ENCODE measurements around the gene CEACAM19. TPM values are rescaled to one million over a fixed set of nuclear protein-coding genes. Genes with fewer than 3 reads are reported as not detected.

Gene CEACAM19
- total and polyA plus RNA-seq, 2 of the 8 experiments (the other 6 are each of a cell fraction or from before 2014, with no cell fraction given), result 3.1 to 3.4 TPM

DNA sequence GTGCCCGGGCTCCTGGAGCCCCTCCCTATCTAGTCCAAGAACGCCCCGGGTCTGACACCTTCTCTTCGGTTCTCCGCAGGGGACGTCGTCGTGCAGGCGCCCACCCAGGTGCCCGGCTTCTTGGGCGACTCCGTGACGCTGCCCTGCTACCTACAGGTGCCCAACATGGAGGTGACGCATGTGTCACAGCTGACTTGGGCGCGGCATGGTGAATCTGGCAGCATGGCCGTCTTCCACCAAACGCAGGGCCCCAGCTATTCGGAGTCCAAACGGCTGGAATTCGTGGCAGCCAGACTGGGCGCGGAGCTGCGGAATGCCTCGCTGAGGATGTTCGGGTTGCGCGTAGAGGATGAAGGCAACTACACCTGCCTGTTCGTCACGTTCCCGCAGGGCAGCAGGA lies 24.1 kb upstream of the CEACAM19 start:
- no peak overlapping the region for H2BK12ac ChIP-seq (ENCODE audit: low read depth, low read length)
- H2BK120ac ChIP-seq (replicated peaks; ENCODE audit: low read depth, low read length), result no peak overlapping the region
- 92% methylated on average over 15 of the region's 31 CpGs; no CpG with 5 or more reads in 1 of the 2 experiments for WGBS, 2 experiments (ENCODE audit: extremely low coverage in 1 of 2, insufficient coverage in 1 of 2, insufficient read length in 1 of 2, insufficient replicate concordance in 2 of 2, low coverage in 1 of 2, low lambda C conversion rate in 2 of 2, missing lambda C conversion rate in 1 of 2)
- H3K27me3 ChIP-seq (replicated peaks in 1 of 4; ENCODE audit: control insufficient read depth in 3 of 4, extremely low read depth in 1 of 4, insufficient read depth in 3 of 4, low read length in 3 of 4), result peaks cover 0 to 8% (median 6%) of the 10 kb centered on the region in 4 experiments; a peak in 6 of 7 replicates
- peaks cover 3% of the 10 kb centered on the region; the same call in 1 of the 2 replicates for H3K23me2 ChIP-seq (ENCODE audit: low read depth, low read length)
- TF ChIP-seq NRF1 (IDR thresholded peaks at IDR 0.05; ENCODE audit: low read depth, low read length) (no peak), KDM4A (IDR thresholded peaks at IDR 0.05; ENCODE audit: low read depth, low read length, severe bottlenecking) (no peak), GABPA (IDR thresholded peaks at IDR 0.05; ENCODE audit: borderline replicate concordance, insufficient read depth, low read length) (no peak), TCF12 (IDR thresholded peaks at IDR 0.05; ENCODE audit: low read depth, low read length) (no peak), TBP (IDR thresholded peaks at IDR 0.05; ENCODE audit: low read depth, low read length) (no peak), SP2 (IDR thresholded peaks at IDR 0.05; ENCODE audit: low read length) (no peak)
- TF ChIP-seq, protein P1, sequence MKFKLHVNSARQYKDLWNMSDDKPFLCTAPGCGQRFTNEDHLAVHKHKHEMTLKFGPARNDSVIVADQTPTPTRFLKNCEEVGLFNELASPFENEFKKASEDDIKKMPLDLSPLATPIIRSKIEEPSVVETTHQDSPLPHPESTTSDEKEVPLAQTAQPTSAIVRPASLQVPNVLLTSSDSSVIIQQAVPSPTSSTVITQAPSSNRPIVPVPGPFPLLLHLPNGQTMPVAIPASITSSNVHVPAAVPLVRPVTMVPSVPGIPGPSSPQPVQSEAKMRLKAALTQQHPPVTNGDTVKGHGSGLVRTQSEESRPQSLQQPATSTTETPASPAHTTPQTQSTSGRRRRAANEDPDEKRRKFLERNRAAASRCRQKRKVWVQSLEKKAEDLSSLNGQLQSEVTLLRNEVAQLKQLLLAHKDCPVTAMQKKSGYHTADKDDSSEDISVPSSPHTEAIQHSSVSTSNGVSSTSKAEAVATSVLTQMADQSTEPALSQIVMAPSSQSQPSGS (IDR thresholded peaks at IDR 0.05; ENCODE audit: low read length), result no peak
- H3K23ac ChIP-seq (ENCODE audit: insufficient read length), result no peak overlapping the region
- H2AK5ac ChIP-seq (ENCODE audit: low read depth, low read length), result no peak overlapping the region
- no peak overlapping the region for H3K4ac ChIP-seq (replicated peaks; ENCODE audit: insufficient read length, low read depth, low read length)
- ChIA-PET CTCF (ENCODE audit: partially characterized antibody) (interaction anchor here (1.0 to 3.6 kb wide), 3 partner anchors 12 to 70 kb away, joined by 3 to 25 read pairs (median 3); no protein-coding TSS in a partner anchor), POLR2A (ENCODE audit: partially characterized antibody) (interaction anchor here (0.9 to 2.5 kb wide), 3 partner anchors 8 to 27 kb away, joined by 3 to 7 read pairs (median 3); no protein-coding TSS in a partner anchor)
- no peak overlapping the region for H3K9ac ChIP-seq (replicated peaks in 1 of 4; ENCODE audit: extremely low read depth in 1 of 4, low read depth in 3 of 4, low read length in 3 of 4)
- H4K5ac ChIP-seq (ENCODE audit: insufficient read length, low read depth, low read length), result no peak overlapping the region
- no peak overlapping the region for H3K4me3 ChIP-seq (ENCODE audit: extremely low read depth in 1 of 4, insufficient read depth in 2 of 4, low read depth in 3 of 4, low read length in 4 of 4)
- no peaks in the 10 kb centered on the region; the same call in none of the 2 replicates for H3K79me1 ChIP-seq (ENCODE audit: low read depth, low read length)
- peaks cover 2 to 9% of the 10 kb centered on the region in 2 experiments for H4K20me1 ChIP-seq (replicated peaks in 1 of 2; ENCODE audit: control insufficient read depth in 1 of 2, insufficient read depth in 2 of 2, low read length in 2 of 2)
- peaks cover 0 to 2% (median under 1%) of the 10 kb centered on the region in 4 experiments; a peak in 2 of 7 replicates for H3K4me1 ChIP-seq (replicated peaks in 1 of 4; ENCODE audit: control insufficient read depth in 3 of 4, insufficient read depth in 4 of 4, low read length in 3 of 4)
- no peak for FAIRE-seq
- no peak overlapping the region; the same call in 1 of the 2 replicates for H2BK5ac ChIP-seq (ENCODE audit: low read depth, low read length)
- no peaks in the 10 kb centered on the region for H3K9me3 ChIP-seq (ENCODE audit: insufficient read depth in 2 of 2, low read depth in 1 of 2, low read length in 1 of 2)
- H3K14ac ChIP-seq (ENCODE audit: insufficient read length), result no peak overlapping the region
- H3K4me2 ChIP-seq (ENCODE audit: insufficient read depth in 1 of 2, low read depth in 2 of 2, low read length in 2 of 2), result no peak overlapping the region
- no peak overlapping the region for H3K56ac ChIP-seq (replicated peaks; ENCODE audit: insufficient read length, low read depth, low read length)
- no peak overlapping the region for H3K27ac ChIP-seq (ENCODE audit: low read depth, low read length)
- no peak overlapping the region for H2AFZ ChIP-seq (ENCODE audit: low read length)
- no peak overlapping the region for H4K8ac ChIP-seq (ENCODE audit: extremely low read depth, insufficient read depth, low read length)
- H4K91ac ChIP-seq (replicated peaks; ENCODE audit: insufficient read length, low read length), result no peak overlapping the region
- H2BK20ac ChIP-seq (ENCODE audit: low read length), result no peak overlapping the region
- H3K79me2 ChIP-seq (ENCODE audit: control insufficient read depth in 1 of 2, insufficient read depth in 2 of 2, low read length in 2 of 2), result peaks cover 0 to 3% of the 10 kb centered on the region in 2 experiments; a peak in 2 of 4 replicates
- peaks cover 11 to 31% (median 21%) of the 10 kb centered on the region in 4 experiments; a peak in 6 of 8 replicates for H3K36me3 ChIP-seq (ENCODE audit: control insufficient read depth in 2 of 4, insufficient read depth in 4 of 4, low read length in 3 of 4)
- no peak overlapping the region for H2BK15ac ChIP-seq (ENCODE audit: low read length)
- H3K18ac ChIP-seq (ENCODE audit: extremely low read depth, low read length), result no peak overlapping the region
- DNase-seq (ENCODE audit: low read depth in 1 of 2, low spot score in 2 of 2), result no peak
